Mesenchymal stem cell (in vitro differentiated cells and primary cell): ENCODE measurements around the gene IGFBP6.
A peak's percentile ranks its signal among the peaks of the same experiment; 100 is the strongest.

Experiments
- DNase-seq: peaks from one replicate; pipeline ENCODE4 v3.0.0-alpha.2; 2013
- H2AFZ ChIP-seq: one replicate; pipeline ENCODE4 v1.6.1; 2013; ENCODE audit warnings: low read depth, mild to moderate bottlenecking, control low read depth, inconsistent platforms, low read length, moderate library complexity
- H2AK5ac ChIP-seq: 2 replicates; pipeline ENCODE4 v1.6.1; 2013; ENCODE audit warnings: low read length, moderate library complexity, mild to moderate bottlenecking, inconsistent platforms; ENCODE audit not compliant: severe bottlenecking
- H2BK120ac ChIP-seq: one replicate; pipeline ENCODE4 v1.6.1; 2013; ENCODE audit warnings: low read depth, mild to moderate bottlenecking, inconsistent platforms, low read length, moderate library complexity
- H2BK12ac ChIP-seq, 2 experiments: one replicate each; pipeline ENCODE4 v1.6.1; 2013; ENCODE audit warnings: inconsistent platforms in 2 of 2, low read length in 2 of 2, mild to moderate bottlenecking in 2 of 2, moderate library complexity in 2 of 2, control low read depth in 1 of 2
- H2BK15ac ChIP-seq: one replicate; pipeline ENCODE4 v1.6.1; 2013; ENCODE audit warnings: mild to moderate bottlenecking, low read depth, inconsistent platforms; ENCODE audit not compliant: poor library complexity, severe bottlenecking
- H2BK5ac ChIP-seq: 2 replicates; pipeline ENCODE4 v1.6.1; 2013; ENCODE audit warnings: low read depth, mild to moderate bottlenecking, low read length, control low read depth, inconsistent platforms; ENCODE audit not compliant: poor library complexity, severe bottlenecking
- H3K14ac ChIP-seq, 2 experiments: one replicate each; pipeline ENCODE4 v1.6.1; 2013; ENCODE audit warnings: inconsistent platforms in 2 of 2, low read length in 2 of 2, control low read depth in 1 of 2, mild to moderate bottlenecking in 1 of 2, moderate library complexity in 1 of 2
- H3K18ac ChIP-seq, 2 experiments: one replicate each; pipeline ENCODE4 v1.6.1; 2013; ENCODE audit warnings: inconsistent platforms in 2 of 2, low read length in 2 of 2, control low read depth in 1 of 2, low read depth in 1 of 2, mild to moderate bottlenecking in 1 of 2
- H3K23ac ChIP-seq, 2 experiments: one replicate each; pipeline ENCODE4 v1.6.1; 2013; ENCODE audit warnings: inconsistent platforms in 2 of 2, low read length in 2 of 2, mild to moderate bottlenecking in 2 of 2, moderate library complexity in 2 of 2, control low read depth in 1 of 2
- H3K27ac ChIP-seq: 2 replicates; pipeline ENCODE4 v1.5.1; 2013; ENCODE audit warnings: mild to moderate bottlenecking, moderate library complexity, low read length, control low read depth, inconsistent platforms; ENCODE audit not compliant: poor library complexity, severe bottlenecking
- H3K27me3 ChIP-seq, 2 experiments: 2 replicates each; pipeline versions ENCODE4 v1.6.1 to v1.7.0; 2013; ENCODE audit warnings: low read length in 2 of 2, mild to moderate bottlenecking in 2 of 2, moderate library complexity in 2 of 2, control low read depth in 1 of 2, inconsistent platforms in 1 of 2; ENCODE audit not compliant: control insufficient read depth in 1 of 2, insufficient read depth in 1 of 2
- H3K36me3 ChIP-seq, 2 experiments: 2 replicates each; pipeline versions ENCODE4 v1.6.1 to v1.7.0; 2013; ENCODE audit warnings: low read length in 2 of 2, control low read depth in 1 of 2, inconsistent platforms in 1 of 2, low read depth in 1 of 2, mild to moderate bottlenecking in 1 of 2; ENCODE audit not compliant: insufficient read depth in 2 of 2, control insufficient read depth in 1 of 2
- H3K4ac ChIP-seq, 2 experiments: one replicate each; pipeline ENCODE4 v1.6.1; 2013; ENCODE audit warnings: inconsistent platforms in 2 of 2, low read length in 2 of 2, mild to moderate bottlenecking in 2 of 2, moderate library complexity in 2 of 2, control low read depth in 1 of 2, low read depth in 1 of 2
- H3K4me1 ChIP-seq: 2 replicates; pipeline ENCODE4 v1.6.1; 2013; ENCODE audit warnings: low read depth, low read length, control low read depth; ENCODE audit not compliant: control insufficient read depth, insufficient read depth
- H3K4me2 ChIP-seq: 2 replicates; pipeline ENCODE4 v1.6.1; 2013; ENCODE audit warnings: low read length, mild to moderate bottlenecking, inconsistent platforms; ENCODE audit not compliant: poor library complexity, severe bottlenecking
- H3K4me3 ChIP-seq, 2 experiments: 2 replicates each; pipeline versions ENCODE4 v1.5.1 to v1.7.0; 2013; ENCODE audit warnings: low read length in 2 of 2, mild to moderate bottlenecking in 2 of 2, control low read depth in 1 of 2, low read depth in 1 of 2; ENCODE audit not compliant: insufficient read depth in 1 of 2
- H3K79me1 ChIP-seq: replicated peaks from 2 replicates; pipeline ENCODE4 v1.6.1; 2013; ENCODE audit warnings: mild to moderate bottlenecking, control low read depth, low read length, inconsistent platforms; ENCODE audit not compliant: poor library complexity, severe bottlenecking
- H3K9ac ChIP-seq: 2 replicates; pipeline ENCODE4 v1.7.0; 2013; ENCODE audit warnings: mild to moderate bottlenecking, low read length, moderate library complexity
- H3K9me3 ChIP-seq: 2 replicates; pipeline ENCODE4 v1.7.0; 2013; ENCODE audit warnings: mild to moderate bottlenecking, low read length; ENCODE audit not compliant: control insufficient read depth
- H4K8ac ChIP-seq: one replicate; pipeline ENCODE4 v1.6.1; 2013; ENCODE audit warnings: inconsistent platforms, mild to moderate bottlenecking, low read length, moderate library complexity
- H4K91ac ChIP-seq: one replicate; pipeline ENCODE4 v1.6.1; 2013; ENCODE audit warnings: mild to moderate bottlenecking, low read length, inconsistent platforms
- WGBS: methylation state at CpG from one replicate; pipeline ENCODE4 v1.1.7; 2013; ENCODE audit warnings: mixed read lengths; 5-methylcytosine and 5-hydroxymethylcytosine counted together

IGFBP6 gene

GRCh38 chr12:53074283-53074998 is 23.0 kb upstream of the IGFBP6 start:
- H3K27me3 ChIP-seq, result no peaks in the 10 kb centered on the region
- no peak overlapping the region for H2BK12ac ChIP-seq
- H3K9me3 ChIP-seq, result no peaks in the 10 kb centered on the region

GRCh38 chr12:53074999-53075370 is 22.5 kb upstream of the IGFBP6 start:
- Histone ChIP-seq H3K14ac (no peak overlapping the region), H2BK12ac (no peak overlapping the region), H2BK120ac (no peak overlapping the region), H3K79me1 (peaks cover 37% of the 10 kb centered on the region), H3K4me3 (no peak overlapping the region), H4K91ac (no peak overlapping the region), H3K18ac (no peak overlapping the region), H3K27me3 (no peaks in the 10 kb centered on the region), H2BK15ac (no peak overlapping the region), H3K9ac (no peak overlapping the region), H2AK5ac (no peak overlapping the region), H3K4ac (no peak overlapping the region), H2BK5ac (no peak overlapping the region), H3K9me3 (no peaks in the 10 kb centered on the region), H2AFZ (no peak overlapping the region), H3K27ac (no peak overlapping the region), H3K4me2 (no peak overlapping the region), H4K8ac (no peak overlapping the region), H3K23ac (no peak overlapping the region), H3K4me1 (peaks cover 15% of the 10 kb centered on the region), H3K36me3 (peaks cover 45 to 47% of the 10 kb centered on the region in 2 experiments)
- 96% methylated on average over 3 of the region's 3 CpGs for WGBS
- no peak for DNase-seq

More at GRCh38 chr12:53074283-53074998, 23.0 kb upstream of the IGFBP6 start:
- H3K36me3 ChIP-seq, result peaks cover 47 to 50% of the 10 kb centered on the region in 2 experiments
- H3K18ac ChIP-seq, result no peak overlapping the region
- WGBS, result 98% methylated on average over 11 of the region's 11 CpGs
- no peak overlapping the region for H3K23ac ChIP-seq
- no peak overlapping the region for H3K14ac ChIP-seq
- no peak overlapping the region for H3K4me2 ChIP-seq
- H4K8ac ChIP-seq, result no peak overlapping the region
- H2BK15ac ChIP-seq, result no peak overlapping the region
- no peak overlapping the region for H3K4ac ChIP-seq
- peaks cover 37% of the 10 kb centered on the region for H3K79me1 ChIP-seq
- H2BK120ac ChIP-seq, result no peak overlapping the region
- no peak overlapping the region for H4K91ac ChIP-seq
- no peak overlapping the region for H2BK5ac ChIP-seq
- H2AFZ ChIP-seq, result no peak overlapping the region
- peak overlapping the region in 1 of 2 experiments; percentile 38 for H3K4me3 ChIP-seq
- H3K27ac ChIP-seq, result no peak overlapping the region
- no peak for DNase-seq
- H2AK5ac ChIP-seq, result no peak overlapping the region
- peaks cover 15% of the 10 kb centered on the region for H3K4me1 ChIP-seq
- peak overlapping the region; percentile 56 for H3K9ac ChIP-seq

GRCh38 chr12:53076461-53076860 is 21.0 kb upstream of the IGFBP6 start:
- Histone ChIP-seq H3K4me3 (no peak overlapping the region), H3K14ac (no peak overlapping the region), H2BK5ac (no peak overlapping the region), H2AK5ac (no peak overlapping the region), H3K4me2 (no peak overlapping the region), H2BK120ac (no peak overlapping the region), H2AFZ (no peak overlapping the region), H3K4me1 (peaks cover 9% of the 10 kb centered on the region), H2BK12ac (no peak overlapping the region), H3K18ac (no peak overlapping the region), H3K23ac (no peak overlapping the region), H3K36me3 (peaks cover 39 to 40% of the 10 kb centered on the region in 2 experiments), H4K91ac (no peak overlapping the region), H3K9ac (no peak overlapping the region), H3K4ac (no peak overlapping the region), H3K9me3 (no peaks in the 10 kb centered on the region), H3K27me3 (no peaks in the 10 kb centered on the region), H2BK15ac (no peak overlapping the region), H3K27ac (no peak overlapping the region), H3K79me1 (peaks cover 33% of the 10 kb centered on the region), H4K8ac (no peak overlapping the region)
- DNase-seq, result no peak
- 98% methylated on average over 3 of the region's 3 CpGs for WGBS

GRCh38 chr12:53077030-53077429 is 20.4 kb upstream of the IGFBP6 start:
- Histone ChIP-seq H3K4ac (no peak overlapping the region), H4K8ac (no peak overlapping the region), H2BK12ac (no peak overlapping the region), H3K18ac (no peak overlapping the region), H3K4me2 (no peak overlapping the region), H2AK5ac (no peak overlapping the region), H3K27me3 (no peaks in the 10 kb centered on the region), H4K91ac (no peak overlapping the region), H3K36me3 (peaks cover 38 to 39% of the 10 kb centered on the region in 2 experiments), H2BK120ac (no peak overlapping the region), H3K79me1 (peaks cover 31% of the 10 kb centered on the region), H2BK5ac (no peak overlapping the region), H3K27ac (no peak overlapping the region), H3K9ac (no peak overlapping the region), H3K4me3 (no peak overlapping the region), H2BK15ac (no peak overlapping the region), H2AFZ (no peak overlapping the region), H3K9me3 (no peaks in the 10 kb centered on the region), H3K23ac (no peak overlapping the region), H3K14ac (no peak overlapping the region), H3K4me1 (peaks cover 8% of the 10 kb centered on the region)
- WGBS, result 99% methylated on average over 8 of the region's 8 CpGs
- no peak for DNase-seq
